Peyer's patch (tissue), 4 donors: ENCODE results near the gene MGMT. TPM values are rescaled to one million over a fixed set of nuclear protein-coding genes. Genes with fewer than 3 reads are reported as not detected.

Experiments used
- DNase-seq, 3 donors: peaks; one replicate each; pipeline ENCODE4 v3.0.0-alpha.2; 2017 to 2019
- H3K27ac ChIP-seq, 4 donors: fragments of 200-600 bp; sonication (generic); one replicate each; pipeline ENCODE4 v1.5.1; 2016 to 2019
- H3K27me3 ChIP-seq, 2 donors: fragments of 200-600 bp; sonication (generic); one replicate each; pipeline ENCODE4 v1.5.1; 2019
- H3K36me3 ChIP-seq, 3 donors: fragments of 200-600 bp; sonication (generic); one replicate each; pipeline ENCODE4 v1.5.1; 2016 to 2019
- H3K4me1 ChIP-seq, 4 donors: fragments of 200-600 bp; sonication (generic); one replicate each; pipeline ENCODE4 v1.5.1; 2016 to 2019
- H3K4me3 ChIP-seq, 4 donors: fragments of 200-600 bp; sonication (generic); 1 replicate in 3 of 4; 2 replicates in 1 of 4; pipeline ENCODE4 v1.5.1; 2016 to 2019; ENCODE audit warnings: mild to moderate bottlenecking in 1 of 4
- H3K9me3 ChIP-seq, 4 donors: fragments of 200-600 bp; sonication (generic); one replicate each; pipeline ENCODE4 v1.5.1; 2016 to 2019; ENCODE audit warnings: mild to moderate bottlenecking in 1 of 4
- POLR2A ChIP-seq, 2 donors: fragments of 450-650 bp; IDR thresholded peaks; one replicate each; pipeline ENCODE4 v1.5.1; 2017; ENCODE audit warnings: antibody characterized with exemption in 2 of 2, mild to moderate bottlenecking in 2 of 2, moderate library complexity in 2 of 2
- total RNA-seq, 4 donors: library from RNA; depleted of rRNA; stranded (reverse); fragments of >200 nt; gene quantifications; one replicate each; pipeline ENCODE4 v1.1.0, GENCODE V29; 2016
- TF ChIP-seq, protein P1 (sequence below), 6 experiments: fragments of 450-650 bp in 4 of 6; fragments of 200-600 bp in 2 of 6; sonication (generic) in 1 of 6; IDR thresholded peaks; one replicate each; pipeline ENCODE4 v1.5.1; 2017 to 2019; ENCODE audit warnings: antibody characterized with exemption in 6 of 6, mild to moderate bottlenecking in 3 of 6, moderate library complexity in 1 of 6

Gene MGMT
- total RNA-seq, 4 donors from 2014 or later = 24.5 to 43.7 (median 35.3) TPM

DNA sequence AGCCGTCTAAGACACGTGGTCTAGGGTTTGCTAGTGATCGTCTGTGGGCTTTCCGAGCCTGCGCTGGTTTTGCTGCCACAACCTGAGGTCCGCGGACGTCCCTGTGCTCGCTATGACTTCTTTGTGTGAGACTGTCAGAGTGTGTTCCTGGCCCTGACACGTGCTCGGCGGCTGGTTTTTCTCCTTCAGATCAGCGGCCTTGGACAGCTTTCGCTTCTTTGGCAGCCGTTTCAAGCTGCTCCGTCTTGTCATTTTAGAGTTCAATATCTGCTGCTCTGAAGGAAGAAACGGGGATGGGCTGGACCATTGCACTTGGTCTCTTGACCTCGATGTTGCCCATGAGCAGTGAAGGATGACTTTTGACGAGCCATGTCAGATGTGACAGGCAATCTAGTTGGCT lies 147.3 kb downstream of the MGMT start:
- H3K27me3 ChIP-seq = no peaks in the 10 kb centered on the region
- no peak for DNase-seq
- H3K9me3 ChIP-seq = no peaks in the 10 kb centered on the region
- no peaks in the 10 kb centered on the region for H3K4me1 ChIP-seq
- TF ChIP-seq, protein P1, sequence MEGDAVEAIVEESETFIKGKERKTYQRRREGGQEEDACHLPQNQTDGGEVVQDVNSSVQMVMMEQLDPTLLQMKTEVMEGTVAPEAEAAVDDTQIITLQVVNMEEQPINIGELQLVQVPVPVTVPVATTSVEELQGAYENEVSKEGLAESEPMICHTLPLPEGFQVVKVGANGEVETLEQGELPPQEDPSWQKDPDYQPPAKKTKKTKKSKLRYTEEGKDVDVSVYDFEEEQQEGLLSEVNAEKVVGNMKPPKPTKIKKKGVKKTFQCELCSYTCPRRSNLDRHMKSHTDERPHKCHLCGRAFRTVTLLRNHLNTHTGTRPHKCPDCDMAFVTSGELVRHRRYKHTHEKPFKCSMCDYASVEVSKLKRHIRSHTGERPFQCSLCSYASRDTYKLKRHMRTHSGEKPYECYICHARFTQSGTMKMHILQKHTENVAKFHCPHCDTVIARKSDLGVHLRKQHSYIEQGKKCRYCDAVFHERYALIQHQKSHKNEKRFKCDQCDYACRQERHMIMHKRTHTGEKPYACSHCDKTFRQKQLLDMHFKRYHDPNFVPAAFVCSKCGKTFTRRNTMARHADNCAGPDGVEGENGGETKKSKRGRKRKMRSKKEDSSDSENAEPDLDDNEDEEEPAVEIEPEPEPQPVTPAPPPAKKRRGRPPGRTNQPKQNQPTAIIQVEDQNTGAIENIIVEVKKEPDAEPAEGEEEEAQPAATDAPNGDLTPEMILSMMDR (IDR thresholded peaks at IDR 0.05) = no peak
- TF ChIP-seq POLR2A (IDR thresholded peaks at IDR 0.05) = no peak
- no peak overlapping the region for H3K4me3 ChIP-seq
- H3K27ac ChIP-seq = no peak overlapping the region
- no peaks in the 10 kb centered on the region for H3K36me3 ChIP-seq

DNA sequence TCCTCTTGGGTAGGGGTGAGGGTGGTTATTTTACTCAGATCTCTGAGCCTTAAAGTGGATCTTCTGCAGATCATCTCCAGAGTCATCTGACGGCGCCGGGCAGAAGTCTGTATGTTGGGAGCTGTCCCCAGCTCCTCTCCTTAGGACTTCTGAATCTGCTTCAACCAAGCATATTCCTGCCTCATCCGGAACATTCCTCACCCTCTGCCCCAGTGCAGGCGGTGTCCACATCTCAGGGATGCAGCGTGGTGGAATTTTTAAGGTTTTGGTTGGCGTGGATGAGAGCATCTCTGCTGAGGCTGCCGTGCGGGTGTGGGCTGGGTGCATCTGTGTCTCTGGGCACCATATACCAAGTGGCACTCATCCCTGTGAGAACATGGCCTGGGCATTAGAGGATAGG lies 148.3 kb downstream of the MGMT start:
- TF ChIP-seq POLR2A (IDR thresholded peaks at IDR 0.05) = no peak
- TF ChIP-seq, protein P1 (IDR thresholded peaks at IDR 0.05) = no peak
- Histone ChIP-seq H3K36me3 (no peaks in the 10 kb centered on the region), H3K9me3 (no peaks in the 10 kb centered on the region), H3K4me1 (no peaks in the 10 kb centered on the region), H3K27me3 (no peaks in the 10 kb centered on the region), H3K4me3 (no peak overlapping the region), H3K27ac (no peak overlapping the region)
- DNase-seq = no peak

DNA sequence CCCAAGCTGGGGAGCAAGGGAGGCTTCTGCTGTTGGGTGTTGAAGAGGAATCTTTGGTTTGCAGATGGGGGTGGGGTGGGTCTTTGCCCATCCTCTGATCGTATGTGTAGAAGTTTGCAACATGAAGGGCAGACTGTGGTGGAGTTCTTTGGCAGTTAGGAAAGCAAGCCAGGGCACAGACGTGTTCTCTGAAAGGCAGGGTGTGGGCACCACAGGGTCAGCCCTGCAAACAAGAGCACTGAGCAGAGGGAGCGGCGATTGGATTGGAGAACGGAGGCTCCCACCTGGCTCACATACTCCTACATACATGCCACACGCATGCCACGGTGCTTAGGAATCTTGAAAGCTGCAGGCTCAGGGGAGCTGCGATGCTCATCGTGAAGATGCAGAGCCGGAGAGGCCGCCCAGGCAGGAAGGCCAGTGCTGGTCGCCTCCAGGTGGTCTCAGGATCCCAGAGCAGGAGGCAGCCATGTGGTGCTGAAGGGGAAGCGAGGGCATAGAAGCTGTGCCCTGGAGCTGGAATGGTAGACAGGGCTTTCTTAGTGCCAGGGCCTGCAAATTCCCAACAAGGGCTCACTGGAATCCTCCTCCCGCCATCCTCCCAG lies 149.0 kb downstream of the MGMT start:
- no peaks in the 10 kb centered on the region for H3K9me3 ChIP-seq
- H3K4me3 ChIP-seq = no peak overlapping the region
- no peaks in the 10 kb centered on the region for H3K27me3 ChIP-seq
- H3K4me1 ChIP-seq = no peaks in the 10 kb centered on the region
- TF ChIP-seq, protein P1 (IDR thresholded peaks at IDR 0.05) = no peak
- TF ChIP-seq POLR2A (IDR thresholded peaks at IDR 0.05) = no peak
- H3K36me3 ChIP-seq = no peaks in the 10 kb centered on the region
- DNase-seq = no peak
- H3K27ac ChIP-seq = no peak overlapping the region

DNA sequence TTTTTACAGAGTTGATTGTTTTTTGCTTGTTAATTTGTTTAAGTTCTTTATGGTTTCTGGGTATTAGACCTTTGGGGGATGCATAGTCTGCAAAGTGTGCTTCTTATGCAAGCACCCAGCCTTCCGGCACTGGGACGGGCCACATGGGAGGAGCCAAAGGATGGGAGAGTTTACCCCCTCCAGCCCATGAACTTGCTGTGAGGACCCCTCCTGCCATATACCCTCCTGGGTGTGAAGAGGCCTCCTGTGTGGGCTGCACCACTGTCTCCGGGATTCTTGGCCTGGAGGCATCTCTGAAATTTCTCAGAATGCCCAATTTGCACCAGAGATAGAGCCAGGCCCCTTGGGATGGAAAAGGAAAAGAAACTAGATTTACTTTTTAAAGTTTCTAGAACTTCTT lies 150.7 kb downstream of the MGMT start:
- Histone ChIP-seq H3K4me1 (no peaks in the 10 kb centered on the region), H3K9me3 (no peaks in the 10 kb centered on the region), H3K4me3 (no peak overlapping the region), H3K36me3 (no peaks in the 10 kb centered on the region), H3K27me3 (no peaks in the 10 kb centered on the region), H3K27ac (no peak overlapping the region)
- TF ChIP-seq, protein P1 (IDR thresholded peaks at IDR 0.05) = no peak
- TF ChIP-seq POLR2A (IDR thresholded peaks at IDR 0.05) = no peak
- no peak for DNase-seq

DNA sequence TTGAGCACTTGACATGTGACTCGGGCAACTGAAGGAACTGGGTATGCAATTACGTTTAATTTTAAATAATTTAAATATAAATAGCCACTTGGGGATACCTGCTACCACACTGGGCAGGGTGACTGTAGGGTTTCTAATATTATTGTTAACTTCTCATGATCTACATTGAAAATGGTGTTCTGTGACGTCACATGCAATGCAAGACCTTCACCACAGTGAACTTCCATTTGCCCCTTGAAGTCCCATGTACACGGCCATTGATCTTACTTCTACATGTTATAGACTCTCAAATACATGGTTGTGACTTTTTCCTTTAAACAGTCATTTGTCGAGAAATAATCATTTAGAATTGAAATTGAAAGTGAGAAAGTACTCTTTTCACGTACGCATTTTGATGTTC lies 154.0 kb downstream of the MGMT start:
- Histone ChIP-seq H3K4me1 (no peaks in the 10 kb centered on the region), H3K36me3 (no peaks in the 10 kb centered on the region), H3K9me3 (no peaks in the 10 kb centered on the region), H3K27me3 (no peaks in the 10 kb centered on the region), H3K27ac (no peak overlapping the region), H3K4me3 (no peak overlapping the region)
- TF ChIP-seq POLR2A (IDR thresholded peaks at IDR 0.05) = no peak
- TF ChIP-seq, protein P1 (IDR thresholded peaks at IDR 0.05) = no peak
- DNase-seq = no peak

DNA sequence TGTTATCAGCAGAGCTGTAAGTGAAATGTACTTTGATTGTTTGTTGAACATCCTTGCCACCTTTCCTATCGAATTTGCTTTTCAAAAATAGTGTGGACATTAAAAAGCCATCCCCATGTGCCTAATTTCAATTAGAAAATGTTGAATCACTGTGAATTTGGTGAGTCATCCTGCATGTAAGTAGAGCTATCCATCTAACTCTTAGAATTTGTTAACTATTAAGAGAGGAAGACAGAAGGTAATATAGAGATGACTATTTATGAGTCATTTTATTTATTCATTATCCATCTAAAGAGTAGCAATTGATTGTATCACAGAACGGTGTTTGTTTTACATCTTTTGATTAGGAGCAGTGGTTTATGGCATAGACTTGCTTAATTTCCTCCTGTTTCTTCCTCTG lies 154.7 kb downstream of the MGMT start:
- H3K4me1 ChIP-seq = no peaks in the 10 kb centered on the region
- no peak for DNase-seq
- H3K36me3 ChIP-seq = no peaks in the 10 kb centered on the region
- TF ChIP-seq POLR2A (IDR thresholded peaks at IDR 0.05) = no peak
- TF ChIP-seq, protein P1 (IDR thresholded peaks at IDR 0.05) = no peak
- H3K4me3 ChIP-seq = no peak overlapping the region
- H3K27me3 ChIP-seq = no peaks in the 10 kb centered on the region
- H3K9me3 ChIP-seq = no peaks in the 10 kb centered on the region
- H3K27ac ChIP-seq = no peak overlapping the region
